ENCODE data around the gene NDUFB3. TPM values are rescaled to one million over a fixed set of nuclear protein-coding genes. Genes with fewer than 3 reads are reported as not detected.

NDUFB3 gene
- total and polyA plus RNA-seq, 2 donors (not counting 1 experiment from before 2014, with no cell fraction given): 13.0 to 44.7 TPM

- Histone ChIP-seq H3K9ac (ENCODE audit: low read length) (peak overlapping the region; percentile 54), H3K9me3 (ENCODE audit: control extremely low read depth in 1 of 3, control insufficient read depth in 2 of 3, insufficient read depth in 1 of 3, low read length in 2 of 3) (no peaks in the 10 kb centered on the region), H2AFZ (ENCODE audit: insufficient read depth, low read depth, low read length, poor library complexity, severe bottlenecking) (peak overlapping the region; percentile 23), H3K4me2 (replicated peaks; ENCODE audit: low read depth, low read length, poor library complexity, severe bottlenecking) (peak overlapping the region; percentile 87), H3K27me3 (replicated peaks in 1 of 4; ENCODE audit: control extremely low read depth in 1 of 4, control insufficient read depth in 3 of 4, insufficient read depth in 4 of 4, low read length in 3 of 4) (no peaks in the 10 kb centered on the region), H4K20me1 (ENCODE audit: control insufficient read depth, insufficient read depth, low read length, poor library complexity, severe bottlenecking) (no peaks in the 10 kb centered on the region), H3K36me3 (replicated peaks in 1 of 2; ENCODE audit: control extremely low read depth in 1 of 2, control insufficient read depth in 1 of 2, extremely low read depth in 1 of 2, insufficient read depth in 2 of 2, low read length in 1 of 2) (peaks cover 6 to 9% of the 10 kb centered on the region in 2 experiments), H3K4me3 (ENCODE audit: control extremely low read depth in 1 of 5, extremely low read depth in 1 of 5, insufficient read depth in 1 of 5, low read depth in 2 of 5, low read length in 4 of 5) (peak overlapping the region in 4 of 5 experiments; percentile 6 to 61 (median 14)), H3K79me2 (ENCODE audit: control insufficient read depth, insufficient read depth, low read length) (peaks cover 94% of the 10 kb centered on the region), H3K4me1 (ENCODE audit: control insufficient read depth in 2 of 2, insufficient read depth in 2 of 2, low read length in 2 of 2) (peaks cover 89 to 94% of the 10 kb centered on the region in 2 donors), H3K27ac (ENCODE audit: low read length in 2 of 2) (peak overlapping the region; percentile 86 to 94)
- H3K9me3 Mint-ChIP-seq (ENCODE audit: insufficient read depth): no peaks in the 10 kb centered on the region
- H3K4me3 Mint-ChIP-seq: peak overlapping the region; percentile 91
- H3K4me1 Mint-ChIP-seq: peaks cover 88% of the 10 kb centered on the region
- H3K27ac Mint-ChIP-seq: peak overlapping the region; percentile 98
- ChIA-PET CTCF (interaction anchor here (1.0 to 1.3 kb wide), 4 partner anchors 17 to 59 kb away, joined by 3 to 7 read pairs (median 3); no protein-coding TSS in a partner anchor), POLR2A (interaction anchor here (0.6 to 1.1 kb wide), 3 partner anchors 15 to 105 kb away, joined by 3 to 5 read pairs (median 3); no protein-coding TSS in a partner anchor)
- DNase-seq (peak; percentile 30), ATAC-seq (ENCODE audit: low read depth) (no peak)
- intact Hi-C loops (cut with micrococcal nuclease): no loop called here
- H3K27me3 Mint-ChIP-seq: no peaks in the 10 kb centered on the region
- WGBS (ENCODE audit: insufficient coverage): 40% methylated on average over 1 of the region's 5 CpGs
- TF ChIP-seq EZH2 (IDR thresholded peaks at IDR 0.05; ENCODE audit: borderline replicate concordance, insufficient read depth, low read depth, low read length, poor library complexity, severe bottlenecking) (no peak), CTCF (IDR thresholded peaks at IDR 0.05) (no peak)
These were observed 55.8 kb downstream of the NDUFB3 start for GRCh38 chr2:201127570-201127969.

GRCh38 chr2:201128033-201128432, 56.2 kb downstream of the NDUFB3 start:
- no peak for DNase-seq
- Histone ChIP-seq H3K36me3 (replicated peaks in 1 of 2; ENCODE audit: control extremely low read depth in 1 of 2, control insufficient read depth in 1 of 2, extremely low read depth in 1 of 2, insufficient read depth in 2 of 2, low read length in 1 of 2) (peaks cover 9 to 10% of the 10 kb centered on the region in 2 experiments), H3K9ac (ENCODE audit: low read length) (peak overlapping the region; percentile 54), H3K27me3 (replicated peaks in 1 of 4; ENCODE audit: control extremely low read depth in 1 of 4, control insufficient read depth in 3 of 4, insufficient read depth in 4 of 4, low read length in 3 of 4) (no peaks in the 10 kb centered on the region), H3K4me3 (ENCODE audit: control extremely low read depth in 1 of 5, extremely low read depth in 1 of 5, insufficient read depth in 1 of 5, low read depth in 2 of 5, low read length in 4 of 5) (no peak overlapping the region), H3K4me1 (ENCODE audit: control insufficient read depth in 2 of 2, insufficient read depth in 2 of 2, low read length in 2 of 2) (peaks cover 89 to 93% of the 10 kb centered on the region in 2 donors), H3K27ac (ENCODE audit: low read length in 2 of 2) (peak overlapping the region in 1 of 2 donors; percentile 94), H3K9me3 (ENCODE audit: control extremely low read depth in 1 of 3, control insufficient read depth in 2 of 3, insufficient read depth in 1 of 3, low read length in 2 of 3) (no peaks in the 10 kb centered on the region), H3K79me2 (ENCODE audit: control insufficient read depth, insufficient read depth, low read length) (peaks cover 94% of the 10 kb centered on the region), H3K4me2 (replicated peaks; ENCODE audit: low read depth, low read length, poor library complexity, severe bottlenecking) (peak overlapping the region; percentile 87), H4K20me1 (ENCODE audit: control insufficient read depth, insufficient read depth, low read length, poor library complexity, severe bottlenecking) (peaks cover 2% of the 10 kb centered on the region), H2AFZ (ENCODE audit: insufficient read depth, low read depth, low read length, poor library complexity, severe bottlenecking) (no peak overlapping the region)
- WGBS (ENCODE audit: insufficient coverage): no CpG with 5 or more reads among the region's 1 CpG
- peaks cover 88% of the 10 kb centered on the region for H3K4me1 Mint-ChIP-seq
- H3K27ac Mint-ChIP-seq: no peak overlapping the region
- no peaks in the 10 kb centered on the region for H3K27me3 Mint-ChIP-seq
- TF ChIP-seq EZH2 (IDR thresholded peaks at IDR 0.05; ENCODE audit: borderline replicate concordance, insufficient read depth, low read depth, low read length, poor library complexity, severe bottlenecking) (no peak), CTCF (IDR thresholded peaks at IDR 0.05) (no peak)
- no peaks in the 10 kb centered on the region for H3K9me3 Mint-ChIP-seq (ENCODE audit: insufficient read depth)
- CTCF ChIA-PET: interaction anchor here (1.2 to 3.4 kb wide), 3 partner anchors 30 to 104 kb away, joined by 3 to 19 read pairs (median 10); no protein-coding TSS in a partner anchor
- ATAC-seq (ENCODE audit: low read depth): no peak
- intact Hi-C loops (cut with micrococcal nuclease): no loop called here
- no peak overlapping the region for H3K4me3 Mint-ChIP-seq
- POLR2A ChIA-PET: interaction anchor here (1.0 kb wide), 1 partner anchor 10 kb away, joined by 5 read pairs; no protein-coding TSS in a partner anchor
